GM18508 (cell line): ENCODE measurements around the gene RAB25.

Experiments
- ATAC-seq: cut with Tn5 transposase; IDR thresholded peaks from one replicate; pipeline ENCODE4 v1.9.1; 2021; ENCODE audit warnings: moderate number of reproducible peaks; ENCODE audit not compliant: insufficient read depth, unreplicated experiment

The RAB25 gene

GRCh38 chr1:156076609-156077429 lies 15.9 kb downstream of the RAB25 start:
- no peak for ATAC-seq

GRCh38 chr1:156077430-156077760 lies 16.4 kb downstream of the RAB25 start:
- no peak for ATAC-seq

GRCh38 chr1:156078728-156079127 lies 17.8 kb downstream of the RAB25 start:
- ATAC-seq: no peak

- ATAC-seq: no peak
These were observed 18.8 kb downstream of the RAB25 start for GRCh38 chr1:156079762-156080161.

- ATAC-seq: no peak
These were observed 19.4 kb downstream of the RAB25 start for GRCh38 chr1:156080241-156080862.

GRCh38 chr1:156080863-156081179 lies 19.9 kb downstream of the RAB25 start:
- ATAC-seq: no peak

GRCh38 chr1:156081180-156081916 lies 20.4 kb downstream of the RAB25 start:
- no peak for ATAC-seq

GRCh38 chr1:156081917-156082308 lies 21.0 kb downstream of the RAB25 start:
- ATAC-seq: no peak

GRCh38 chr1:156082309-156083091 lies 21.5 kb downstream of the RAB25 start, which contains the start of gene MEX3A:
MEX3A (minus strand) TSS chr1:156082465; CDS start chr1:156081998, 467 bp downstream.
- no peak for ATAC-seq

GRCh38 chr1:156083800-156084790 lies 23.1 kb downstream of the RAB25 start:
- ATAC-seq: no peak

- no peak for ATAC-seq
These were observed 25.3 kb downstream of the RAB25 start for GRCh38 chr1:156086256-156086662.

GRCh38 chr1:156089704-156090103 lies 28.7 kb downstream of the RAB25 start:
- no peak for ATAC-seq

- ATAC-seq: no peak
These were observed 29.3 kb downstream of the RAB25 start for GRCh38 chr1:156090138-156090839.

- no peak for ATAC-seq
These were observed 29.9 kb downstream of the RAB25 start for GRCh38 chr1:156090840-156091188.

GRCh38 chr1:156091610-156092009 lies 30.6 kb downstream of the RAB25 start:
- ATAC-seq: no peak

GRCh38 chr1:156095906-156096508 lies 35.0 kb downstream of the RAB25 start:
- no peak for ATAC-seq

- ATAC-seq: peak; percentile 38
These were observed 35.9 kb downstream of the RAB25 start for GRCh38 chr1:156096640-156097391.
